Inflammatory macrophage treated with lipopolysaccharide for 4 hours (primary cell): ENCODE results near the gene CKAP2L.
A peak's percentile ranks its signal among the peaks of the same experiment; 100 is the strongest.

ENCODE experiments used
- DNase-seq: peaks from one replicate; pipeline ENCODE4 v3.0.0-alpha.2; 2020

The CKAP2L gene

GRCh38 chr2:112764071-112765044, at the start of gene CKAP2L:
TSS of gene CKAP2L (minus strand) at chr2:112764609. CDS start at chr2:112764598, 11 bp downstream.
- DNase-seq, result peak; percentile 99

- DNase-seq, result no peak
Measured at GRCh38 chr2:112813280-112813966, 49.0 kb upstream of the CKAP2L start.

GRCh38 chr2:112812318-112813267, 48.2 kb upstream of the CKAP2L start:
- DNase-seq, result peak; percentile 89

GRCh38 chr2:112811841-112812306, 47.5 kb upstream of the CKAP2L start:
- DNase-seq, result peak; percentile 97

- no peak for DNase-seq
Measured at GRCh38 chr2:112811276-112811831, 46.9 kb upstream of the CKAP2L start.

- DNase-seq, result no peak
Measured at GRCh38 chr2:112809112-112809511, 44.7 kb upstream of the CKAP2L start.

- no peak for DNase-seq
Measured at GRCh38 chr2:112807233-112807807, 42.9 kb upstream of the CKAP2L start.

- DNase-seq, result no peak
Measured at GRCh38 chr2:112805542-112805941, 41.1 kb upstream of the CKAP2L start.

- DNase-seq, result peak; percentile 75
Measured at GRCh38 chr2:112803691-112804521, 39.5 kb upstream of the CKAP2L start.

GRCh38 chr2:112800881-112801583, 36.6 kb upstream of the CKAP2L start:
- DNase-seq, result no peak

- DNase-seq, result peak; percentile 97
Measured at GRCh38 chr2:112798979-112799975, 34.9 kb upstream of the CKAP2L start.

GRCh38 chr2:112796486-112796885, 32.1 kb upstream of the CKAP2L start:
- peak; percentile 68 for DNase-seq

GRCh38 chr2:112795774-112796173, 31.4 kb upstream of the CKAP2L start:
- DNase-seq, result peak; percentile 97

- peak; percentile 80 for DNase-seq
Measured at GRCh38 chr2:112794841-112795240, 30.4 kb upstream of the CKAP2L start.

- DNase-seq, result peak; percentile 98
Measured at GRCh38 chr2:112794131-112794733, 29.8 kb upstream of the CKAP2L start.

- DNase-seq, result peak; percentile 97
Measured at GRCh38 chr2:112793449-112793978, 29.1 kb upstream of the CKAP2L start.

GRCh38 chr2:112792419-112792818, 28.0 kb upstream of the CKAP2L start:
- DNase-seq, result no peak

GRCh38 chr2:112791693-112792230, 27.4 kb upstream of the CKAP2L start:
- no peak for DNase-seq
